Activated CD4-positive, alpha-beta T cell treated with anti-CD3 and anti-CD28 coated beads, Interleukin-2, amount 50 U/mL, for 4 hours (primary cell): ENCODE measurements around the gene SETD1A.

Experiments used
- DNase-seq, 2 experiments: peaks; one replicate each; pipeline ENCODE4 v3.0.0-alpha.2; 2020

The SETD1A gene

DNA sequence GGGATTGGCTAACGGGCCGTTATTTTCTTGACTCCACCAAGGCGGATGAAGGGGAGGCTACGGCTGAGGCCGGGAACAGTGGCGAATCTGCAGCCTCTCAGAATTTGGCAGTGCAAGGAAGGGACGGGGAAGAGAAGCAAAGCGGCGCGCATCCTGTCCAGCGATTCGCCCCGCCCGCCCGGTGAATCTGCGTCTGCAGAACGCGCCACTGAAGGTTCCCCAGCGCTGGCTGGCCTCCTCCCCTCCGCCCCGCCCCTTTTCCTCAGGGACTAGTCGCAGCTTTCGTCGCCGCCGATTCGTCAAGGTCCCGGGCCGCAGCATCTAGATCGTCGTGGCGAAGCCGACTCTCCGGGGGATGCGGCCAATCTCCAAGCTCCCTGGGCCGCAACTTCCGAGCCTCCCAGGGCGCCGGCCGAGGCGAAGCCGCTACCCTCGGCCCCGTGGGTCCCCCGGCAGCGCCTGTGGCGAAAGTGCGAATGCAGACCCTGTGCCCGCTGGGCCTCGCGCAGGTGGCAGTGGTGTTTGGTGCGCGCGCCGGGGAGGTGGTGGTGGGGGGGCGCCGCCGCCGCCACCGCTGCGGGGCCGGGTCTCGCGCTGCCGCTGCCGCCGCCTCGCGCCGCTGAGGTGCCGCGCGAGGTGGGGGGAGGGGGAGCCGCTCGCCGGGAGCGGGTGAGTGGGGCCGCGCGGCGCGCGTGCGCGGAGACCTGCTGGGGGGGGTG lies at the start of gene SETD1A:
Gene SETD1A (plus strand): TSS at position 299 of the 719 bp plus-strand sequence. CDS start 978 bp downstream, outside the sequence.
- peak; percentile 95 to 96 for DNase-seq

DNA sequence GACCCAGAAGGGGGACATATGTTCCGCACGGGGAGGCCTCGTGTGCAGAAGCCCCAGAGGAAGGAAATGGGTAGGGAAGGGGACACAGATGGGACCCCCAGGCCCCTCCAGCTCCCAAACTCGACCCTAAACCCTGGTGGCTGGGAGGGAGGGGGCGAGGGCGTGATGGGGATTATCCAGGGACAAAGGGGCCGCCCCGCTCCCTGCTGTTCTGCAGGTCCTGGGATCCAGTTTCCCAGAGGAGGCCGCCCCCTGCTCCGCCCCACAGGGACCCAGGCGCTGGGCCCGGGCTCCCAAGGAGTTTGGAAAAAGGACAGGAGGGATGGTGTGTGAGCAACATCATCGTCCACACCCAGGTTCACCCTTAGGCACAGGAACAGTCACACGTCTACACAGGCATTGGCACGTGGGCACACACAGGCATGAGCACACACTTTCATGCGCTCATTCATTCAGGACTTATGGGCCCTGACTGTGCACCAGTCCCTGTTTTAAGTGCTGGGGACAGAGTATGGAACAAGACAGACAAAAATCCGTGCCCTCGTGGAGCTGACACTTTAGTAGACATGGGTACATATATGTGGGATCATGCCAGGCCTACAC lies 47.0 kb upstream of the SETD1A start:
- no peak for DNase-seq

DNA sequence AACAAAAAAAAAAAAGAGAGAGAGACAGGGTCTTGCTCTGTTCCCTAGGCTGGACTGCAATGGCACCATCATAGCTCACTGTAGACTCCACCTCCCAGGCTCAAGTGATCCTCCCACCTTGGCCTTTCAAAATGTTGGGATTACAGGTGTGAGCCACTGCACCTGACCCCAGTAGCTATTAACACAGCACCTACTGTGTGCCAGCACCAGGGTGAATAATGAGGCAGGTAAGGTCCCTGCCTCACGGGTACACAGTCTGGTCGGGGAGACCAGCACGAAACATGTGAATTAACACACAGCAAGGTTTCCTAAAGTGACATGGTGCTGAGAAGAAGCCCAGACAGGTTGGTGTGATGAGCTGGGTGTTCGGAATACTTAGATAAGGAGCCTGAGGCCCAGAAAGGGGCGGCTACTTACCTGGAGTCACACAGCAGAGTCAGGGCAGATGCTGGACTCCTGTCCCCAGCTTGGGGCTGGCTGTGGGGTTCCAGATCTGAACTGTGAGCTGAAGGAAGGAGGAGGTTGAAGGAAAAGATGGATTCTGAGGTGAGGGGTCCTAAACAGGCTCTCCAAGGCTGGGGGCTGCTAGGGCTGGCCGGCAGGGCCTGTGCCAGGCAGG lies 44.7 kb upstream of the SETD1A start:
- DNase-seq = no peak

DNA sequence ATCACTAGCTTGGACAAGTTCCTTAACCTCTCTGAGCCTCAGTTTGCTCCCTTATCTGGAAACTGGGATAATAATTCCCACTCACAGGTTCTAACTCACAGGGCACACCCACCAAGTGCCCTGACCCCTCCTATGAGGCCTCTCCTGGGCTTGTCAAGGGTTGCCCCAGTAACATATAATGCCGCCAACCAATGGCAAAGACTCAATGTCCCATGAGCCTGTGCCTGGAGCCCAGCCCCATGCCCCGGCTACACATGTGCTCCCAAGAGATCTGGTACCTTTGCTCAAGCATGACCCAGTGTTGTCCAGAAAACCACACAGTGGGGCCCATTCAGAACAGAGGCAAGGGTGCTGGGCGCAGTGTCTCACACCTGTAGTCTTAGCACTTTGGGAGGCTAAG lies 42.7 kb upstream of the SETD1A start:
- DNase-seq = no peak

DNA sequence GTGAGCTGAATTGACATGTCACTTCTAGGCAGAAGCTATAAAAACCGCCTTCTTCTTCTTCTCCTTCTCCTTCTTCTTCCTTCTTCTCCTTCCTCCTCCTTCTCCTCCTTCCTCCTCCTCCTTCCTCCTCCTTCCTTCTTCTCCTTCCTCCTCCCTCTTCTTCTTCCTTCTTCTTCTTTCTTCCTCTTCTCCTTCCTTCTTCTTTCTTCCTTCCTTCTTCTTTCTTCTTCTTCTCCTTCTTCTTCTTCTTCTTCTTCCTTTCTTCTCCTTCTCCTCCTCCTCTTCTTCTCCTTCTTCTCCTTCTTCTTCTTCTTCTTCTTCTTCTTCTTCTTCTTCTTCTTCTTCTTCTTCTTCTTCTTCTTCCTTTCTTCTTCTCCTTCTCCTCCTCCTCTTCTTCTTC lies 38.9 kb upstream of the SETD1A start:
- DNase-seq = no peak

DNA sequence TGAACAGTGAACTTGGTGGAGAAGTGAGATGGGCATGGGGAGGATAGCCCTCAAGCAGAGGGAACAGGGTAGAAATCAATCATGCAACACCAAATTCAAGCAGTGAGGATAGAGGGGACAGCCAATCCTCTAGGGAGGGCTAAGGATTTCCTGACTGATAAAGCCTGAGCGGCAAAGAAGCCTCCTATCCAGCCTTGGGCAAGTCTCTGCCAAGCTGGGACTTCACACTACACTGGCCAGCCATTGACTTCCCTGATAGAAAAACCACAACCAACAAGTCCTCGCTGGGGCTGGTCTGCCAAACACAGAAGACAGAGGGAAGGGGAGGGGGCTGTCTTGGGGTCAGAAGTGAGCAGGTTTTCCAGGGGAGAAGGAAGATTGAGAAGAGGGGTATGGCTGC lies 36.7 kb upstream of the SETD1A start:
- no peak for DNase-seq

DNA sequence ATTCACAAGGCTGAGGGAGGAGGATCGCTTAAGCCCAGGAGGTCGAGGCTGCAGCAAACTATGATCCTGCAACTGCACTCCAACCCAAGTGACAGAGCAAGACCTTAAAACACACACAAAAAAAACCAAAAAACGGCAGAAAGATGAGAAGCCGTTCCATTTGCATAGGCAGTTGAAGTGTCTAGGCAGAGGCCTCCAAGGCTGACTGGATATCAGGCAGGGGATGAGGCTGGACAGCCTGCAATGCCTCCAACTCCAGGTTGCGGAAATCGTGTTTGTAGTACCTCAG lies 36.2 kb upstream of the SETD1A start:
- DNase-seq = no peak

DNA sequence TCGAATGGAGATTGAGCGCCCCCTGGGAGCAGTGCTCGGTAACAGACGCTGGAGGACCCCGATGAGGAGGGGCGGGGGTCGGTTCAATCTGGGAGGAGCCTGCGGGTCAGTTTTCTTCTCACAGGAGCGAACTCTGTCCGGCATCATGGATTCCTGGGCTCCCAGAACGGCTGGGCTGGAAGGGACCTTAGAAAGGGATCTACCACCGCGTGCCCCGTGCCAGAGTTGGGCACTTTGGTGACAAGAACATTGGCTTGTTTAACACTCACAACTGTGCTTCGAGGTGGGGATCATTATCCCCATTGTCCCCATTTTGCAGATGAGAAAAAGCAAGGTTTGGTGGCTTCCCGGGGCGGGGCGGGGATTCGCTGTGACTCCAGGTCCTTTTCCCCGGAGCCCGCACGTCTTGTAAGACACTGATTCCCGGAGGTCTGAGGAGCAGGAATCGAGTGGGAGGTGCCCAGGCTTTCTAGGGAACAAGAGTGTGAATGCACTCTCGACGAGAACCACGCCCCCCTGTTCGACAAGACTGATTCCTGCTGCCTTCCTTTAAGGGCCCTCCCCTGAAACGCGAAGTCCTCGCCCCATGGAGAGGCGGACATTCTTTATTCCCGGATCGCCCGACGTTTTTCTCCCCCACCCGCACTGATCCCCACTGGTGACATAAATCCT lies 35.7 kb upstream of the SETD1A start:
- DNase-seq = peak; percentile 88 to 89

DNA sequence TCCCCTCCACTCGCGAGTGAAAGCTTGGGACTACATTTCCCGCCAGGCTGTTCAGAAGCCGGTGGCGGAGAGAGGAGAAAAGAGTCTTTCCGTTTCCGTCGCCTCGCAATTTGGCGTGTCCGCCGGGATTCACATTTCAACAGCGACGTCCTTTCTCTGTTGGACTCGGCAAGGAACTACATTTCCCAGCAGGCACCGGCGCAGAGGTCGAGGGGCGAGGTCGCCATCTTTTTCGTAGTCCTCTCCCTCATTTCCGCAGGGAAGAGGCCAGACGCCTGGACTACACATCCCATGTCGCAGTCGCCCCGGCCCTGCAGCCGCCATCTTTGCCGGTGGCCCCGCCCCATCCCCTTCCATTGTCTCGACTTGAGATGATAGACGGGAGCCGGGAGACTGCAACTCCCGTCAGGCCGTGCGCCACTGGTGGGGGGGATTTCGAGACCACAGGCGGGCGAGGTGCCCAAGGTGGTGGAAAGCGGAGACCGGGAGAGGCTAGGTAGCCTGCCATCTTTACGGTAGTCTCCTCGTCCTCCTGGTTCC lies 35.1 kb upstream of the SETD1A start:
- peak; percentile 100 for DNase-seq

DNA sequence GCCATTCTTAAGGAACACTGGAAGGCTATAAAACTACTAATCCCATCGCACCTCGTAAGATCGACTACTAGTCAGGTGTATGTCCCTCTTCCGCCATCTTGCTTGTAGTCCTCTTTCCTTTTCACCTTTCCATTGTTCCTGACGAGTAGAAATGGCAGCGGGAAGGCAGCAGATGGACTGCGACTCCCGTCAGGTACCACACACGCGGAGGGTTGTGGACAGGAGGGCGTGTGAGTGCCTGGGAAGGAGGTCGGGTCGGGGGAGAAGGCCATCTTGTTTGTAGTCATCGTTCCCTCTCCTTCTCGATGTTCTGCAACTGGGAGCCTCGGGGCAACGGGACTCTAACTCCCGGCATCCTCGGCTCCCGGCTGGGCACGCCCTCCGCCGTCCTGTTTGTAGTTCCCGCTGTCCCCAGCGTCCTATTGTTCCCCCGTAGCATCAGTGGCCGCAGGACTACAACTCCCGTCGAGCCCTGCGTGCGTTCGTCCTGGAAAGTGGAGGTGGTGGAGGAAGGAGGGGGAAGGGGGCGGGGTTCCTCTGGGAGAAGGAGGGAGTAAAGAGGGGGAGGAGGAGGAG lies 34.5 kb upstream of the SETD1A start:
- DNase-seq = peak; percentile 92 to 95

DNA sequence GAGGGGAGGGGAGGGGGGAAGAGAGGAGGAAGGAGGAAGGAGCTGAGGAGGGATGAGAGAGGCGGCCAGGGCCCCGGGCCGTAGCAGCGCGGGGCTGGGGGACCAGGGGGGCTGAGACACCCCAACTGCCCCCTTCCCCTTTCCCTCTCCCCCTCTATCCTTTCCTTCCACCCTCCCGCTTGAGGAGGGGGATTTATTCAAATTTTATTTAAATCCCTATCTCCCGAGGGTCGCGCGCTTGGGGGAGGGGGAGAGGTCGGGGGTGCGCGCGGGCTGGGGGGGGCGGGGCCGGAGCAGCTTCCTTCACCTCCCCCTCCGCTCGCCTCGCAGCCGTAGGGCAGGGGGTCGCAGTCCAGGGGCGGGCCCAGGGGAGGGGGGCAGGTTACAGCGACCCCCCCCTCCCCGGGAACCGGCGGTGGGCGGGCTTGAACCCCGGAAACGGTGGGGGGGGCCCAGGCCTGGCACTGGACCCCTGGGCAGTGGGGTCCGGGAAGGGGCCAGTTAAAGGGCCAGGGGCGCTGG lies 33.9 kb upstream of the SETD1A start, which contains the start of gene FBXL19:
Gene FBXL19 (plus strand): TSS at position 19 of the 522 bp plus-strand sequence. CDS start 2,183 bp downstream, outside the sequence.
- peak in 1 of 2 experiments; percentile 16 for DNase-seq

DNA sequence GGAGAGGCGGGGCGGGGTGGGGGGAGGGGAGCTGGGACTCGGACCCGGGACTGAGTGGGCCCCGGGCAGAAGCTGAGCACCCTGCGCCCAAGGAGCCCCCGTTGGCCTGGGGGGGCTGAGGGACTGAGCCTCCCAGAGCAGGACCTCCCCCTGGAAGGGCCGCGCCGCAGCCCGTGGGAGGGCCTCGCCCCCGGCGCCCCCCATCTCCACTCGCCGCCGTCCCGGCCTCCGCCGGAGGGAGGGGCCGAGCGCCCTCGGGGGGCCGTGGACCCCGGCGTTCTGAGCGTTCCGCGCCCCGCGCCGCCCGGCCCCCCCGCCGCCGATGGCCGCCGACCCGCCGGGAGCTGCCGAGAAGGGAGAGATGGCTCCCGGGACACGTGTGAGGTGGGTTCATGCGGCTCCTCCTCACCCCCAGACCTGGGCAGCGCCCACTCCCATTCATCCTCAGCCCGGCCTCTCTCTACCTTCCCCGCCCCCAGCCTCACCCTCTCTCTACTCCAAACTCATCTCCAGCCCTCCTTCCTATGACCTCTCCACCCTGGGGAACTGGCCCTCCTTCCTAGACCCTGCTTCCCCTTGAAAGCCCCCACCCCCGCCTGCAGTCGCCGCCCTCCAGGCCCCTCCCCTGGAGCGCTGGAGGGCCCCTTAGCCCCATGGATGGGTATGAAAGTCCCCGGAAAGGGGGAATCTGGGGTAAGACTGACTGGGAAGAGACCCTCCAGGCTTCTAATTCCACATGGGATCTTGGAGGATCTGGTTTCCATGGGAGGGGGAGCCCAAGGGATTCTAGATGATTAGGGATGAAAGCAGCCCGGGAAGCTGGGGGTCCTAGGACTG lies 33.3 kb upstream of the SETD1A start:
- peak in 1 of 2 experiments; percentile 16 for DNase-seq

DNA sequence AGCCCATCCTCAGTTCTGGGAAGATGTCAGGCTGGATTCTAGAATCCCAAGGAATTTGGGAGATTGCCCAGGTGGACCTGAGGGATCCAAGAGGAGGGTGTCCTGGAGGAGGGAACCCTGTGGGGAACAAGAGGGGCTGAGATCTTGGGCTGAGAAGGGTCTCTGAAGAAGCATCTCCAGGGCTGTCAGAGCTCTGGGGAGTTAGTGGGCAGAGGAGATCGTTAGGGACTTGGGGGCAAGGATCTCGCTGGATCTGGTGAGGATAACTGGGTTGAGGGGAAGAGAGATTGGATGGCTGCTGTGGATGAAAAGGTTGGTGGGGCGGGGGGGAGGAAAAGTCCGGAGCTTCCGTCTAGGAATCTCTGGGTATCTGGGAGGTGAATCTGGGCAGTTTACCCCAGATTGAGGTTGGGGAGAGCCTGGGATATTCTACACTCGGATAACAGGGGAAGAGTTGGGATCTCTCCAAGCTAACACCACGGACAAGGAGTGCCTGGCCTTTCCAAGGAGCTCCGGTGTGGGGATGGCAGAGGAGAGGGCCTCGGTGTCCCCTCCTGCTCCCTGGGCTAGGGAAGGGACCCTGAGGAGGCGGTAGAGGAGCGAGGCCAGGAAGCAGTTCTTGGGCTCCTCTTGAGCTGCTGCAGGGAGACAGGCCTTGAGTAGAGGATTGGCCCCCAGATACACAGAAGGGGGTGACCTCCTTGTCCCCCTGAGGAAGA lies 32.5 kb upstream of the SETD1A start:
- DNase-seq = no peak

DNA sequence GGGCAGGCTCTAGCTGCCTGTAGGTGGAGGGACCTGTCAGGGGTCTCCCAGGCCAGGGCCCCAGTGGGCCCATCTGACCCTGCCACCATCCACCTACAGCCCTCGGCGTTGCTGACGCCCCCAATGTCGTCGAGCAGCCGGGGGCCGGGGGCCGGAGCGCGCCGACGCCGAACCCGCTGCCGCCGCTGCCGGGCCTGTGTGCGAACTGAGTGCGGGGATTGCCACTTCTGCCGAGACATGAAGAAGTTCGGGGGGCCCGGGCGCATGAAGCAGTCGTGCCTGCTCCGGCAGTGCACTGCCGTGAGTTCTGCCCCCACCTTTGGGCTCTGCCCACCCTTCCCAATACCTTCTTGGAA lies 31.9 kb upstream of the SETD1A start:
- no peak for DNase-seq

DNA sequence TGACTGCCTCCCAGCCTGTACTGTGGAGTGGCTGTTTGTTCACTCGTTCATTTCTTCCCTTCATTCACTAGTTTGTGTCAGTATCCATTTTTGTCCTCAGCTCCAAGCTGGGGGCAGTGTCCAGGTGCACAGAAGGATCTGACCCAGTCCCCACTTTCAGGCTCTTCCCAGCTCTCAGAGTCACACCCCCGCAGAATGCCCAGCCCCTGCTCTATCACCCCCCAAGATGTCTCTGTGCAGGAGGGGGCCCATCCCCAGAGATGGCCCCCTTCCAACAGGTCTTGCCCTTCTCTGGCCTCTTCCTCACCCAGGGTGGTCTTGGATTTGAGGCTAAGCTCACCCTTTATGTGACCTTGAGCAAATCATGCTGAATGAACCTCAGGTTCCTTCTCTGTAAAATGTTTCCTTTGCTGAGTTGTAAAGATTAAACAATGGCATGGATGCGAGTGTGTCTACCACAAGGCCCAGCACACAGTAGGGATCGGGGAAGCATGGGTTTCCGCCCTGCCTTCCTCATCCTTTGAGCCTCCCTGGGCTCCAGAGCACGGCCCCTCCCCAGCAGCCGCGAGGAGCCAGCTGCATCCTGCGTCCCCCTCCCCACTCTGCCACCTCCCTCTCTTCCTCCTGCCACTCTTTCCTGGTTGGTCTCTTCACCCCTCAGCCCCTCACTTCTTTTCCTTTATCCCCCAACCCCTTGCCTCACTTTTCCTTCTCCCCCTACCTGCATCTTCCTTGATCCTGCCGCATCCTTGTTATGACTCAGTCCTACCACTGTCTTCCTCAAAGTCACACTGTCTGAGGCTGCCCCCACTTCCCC lies 31.4 kb upstream of the SETD1A start:
- no peak for DNase-seq

DNA sequence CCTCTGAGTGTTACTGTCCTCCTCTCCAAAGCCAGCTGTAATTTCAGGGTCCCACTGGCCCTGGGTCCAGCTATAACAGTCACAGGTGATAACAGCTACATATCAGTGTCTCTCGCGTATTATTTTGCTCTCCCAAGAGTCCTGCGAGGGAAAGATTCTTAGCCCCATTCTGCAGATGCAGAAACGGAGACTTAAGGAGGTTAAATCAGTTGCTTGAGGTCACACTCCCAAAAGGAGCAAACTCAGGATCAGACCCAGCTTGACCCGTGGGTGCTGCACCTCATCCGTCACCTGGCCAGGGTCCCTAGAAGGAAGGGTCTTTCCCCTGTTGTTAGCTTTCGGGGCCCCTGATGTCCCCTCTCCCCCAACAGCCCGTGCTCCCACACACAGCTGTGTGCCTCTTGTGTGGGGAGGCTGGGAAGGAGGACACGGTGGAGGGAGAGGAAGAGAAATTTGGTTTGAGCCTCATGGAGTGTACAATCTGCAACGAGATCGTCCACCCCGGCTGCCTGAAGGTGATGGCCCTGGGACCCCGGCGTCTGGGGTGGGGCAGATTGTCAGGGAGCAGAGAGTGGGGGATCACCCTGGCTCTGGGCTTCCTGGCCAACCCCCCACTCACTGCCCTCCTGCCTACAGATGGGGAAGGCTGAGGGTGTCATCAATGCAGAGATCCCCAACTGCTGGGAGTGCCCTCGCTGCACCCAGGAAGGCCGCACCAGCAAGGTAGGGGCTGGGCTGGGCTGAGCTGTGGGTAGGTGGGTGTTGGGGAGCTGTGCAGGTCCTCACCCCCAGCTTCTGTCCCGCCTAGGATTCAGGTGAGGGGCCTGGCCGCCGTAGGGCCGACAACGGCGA lies 30.4 kb upstream of the SETD1A start:
- no peak for DNase-seq

DNA sequence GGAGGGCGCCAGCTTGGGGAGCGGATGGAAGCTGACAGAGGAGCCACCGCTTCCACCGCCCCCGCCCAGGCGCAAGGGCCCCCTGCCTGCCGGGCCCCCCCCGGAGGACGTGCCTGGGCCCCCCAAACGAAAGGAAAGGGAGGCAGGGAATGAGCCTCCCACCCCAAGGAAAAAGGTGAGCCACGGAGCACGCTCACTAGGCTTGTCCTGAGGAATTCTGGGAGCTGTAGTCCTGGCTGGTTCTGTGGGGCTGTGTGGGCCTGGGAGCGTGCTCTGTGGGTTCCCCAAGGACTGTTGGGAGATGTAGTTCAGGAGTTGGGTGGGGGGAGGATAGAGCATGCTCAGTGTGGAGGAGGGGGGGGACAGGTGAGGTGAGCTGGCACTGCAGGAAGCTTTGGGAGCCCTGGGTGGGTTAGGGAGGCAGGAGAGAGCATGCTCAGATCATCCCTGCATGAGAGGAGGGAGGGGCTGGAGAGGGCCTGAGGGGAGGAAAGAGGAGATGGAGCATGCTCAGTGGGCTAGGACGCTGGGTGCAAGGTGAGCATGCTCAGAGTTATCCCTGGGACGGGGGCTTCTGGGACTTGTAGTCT lies 29.7 kb upstream of the SETD1A start:
- peak in 1 of 2 experiments; percentile 30 for DNase-seq

DNA sequence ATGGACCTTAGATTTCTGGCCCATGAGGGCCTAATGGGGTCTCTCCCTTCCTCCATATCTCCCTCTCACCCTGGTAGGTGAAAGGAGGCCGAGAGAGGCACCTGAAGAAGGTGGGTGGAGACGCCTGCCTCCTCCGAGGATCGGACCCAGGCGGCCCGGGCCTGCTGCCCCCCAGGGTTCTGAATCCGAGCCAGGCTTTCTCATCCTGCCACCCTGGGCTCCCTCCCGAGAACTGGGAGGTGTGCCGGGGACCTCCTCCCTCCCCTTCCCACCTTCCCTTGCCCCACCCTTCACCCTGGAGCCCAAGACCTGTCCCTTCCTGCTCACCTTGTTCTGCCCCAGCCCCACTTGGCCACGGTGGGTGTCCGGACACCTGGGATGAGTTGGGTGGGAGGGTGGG lies 29.2 kb upstream of the SETD1A start:
- no peak for DNase-seq

DNA sequence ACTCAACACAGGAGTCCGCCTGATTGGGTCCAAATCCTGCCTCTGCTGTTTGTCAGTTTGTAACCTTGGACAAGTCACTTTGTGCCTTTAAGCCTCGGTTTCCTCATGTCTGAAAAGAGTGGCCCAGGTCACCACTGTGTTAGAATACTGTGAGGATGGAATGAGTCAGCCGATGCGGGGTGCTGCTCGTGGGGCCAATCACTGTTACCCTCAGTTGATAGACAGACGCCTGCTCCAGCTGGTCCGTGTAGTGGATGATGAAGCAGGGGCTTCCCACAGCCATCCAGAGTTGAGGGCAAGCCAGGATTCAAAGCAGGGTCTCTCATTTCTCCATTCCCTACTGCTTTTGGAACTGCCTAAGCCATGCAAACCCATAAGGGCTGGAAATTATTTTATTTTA lies 28.4 kb upstream of the SETD1A start:
- no peak for DNase-seq
